ENCODE measurements around the gene MACO1. TPM values are rescaled to one million over a fixed set of nuclear protein-coding genes. Genes with fewer than 3 reads are reported as not detected.

The MACO1 gene
- total and polyA plus RNA-seq, 7 donors = 2.4 to 20.2 (median 11.8) TPM

GRCh38 chr1:25478633-25479032 is 47.9 kb downstream of the MACO1 start:
- TF ChIP-seq POLR2AphosphoS5 (IDR thresholded peaks at IDR 0.05) (no peak), CTCF (IDR thresholded peaks at IDR 0.05) (no peak), EP300 (IDR thresholded peaks at IDR 0.05) (no peak), POLR2A (IDR thresholded peaks at IDR 0.05) (no peak)
- Histone ChIP-seq H3K36me3 (no peaks in the 10 kb centered on the region), H3K4me3 (no peak overlapping the region), H3K27ac (no peak overlapping the region), H3K4me1 (peaks cover 0 to 46% (median 29%) of the 10 kb centered on the region in 4 donors), H3K9me3 (no peaks in the 10 kb centered on the region), H3K27me3 (no peaks in the 10 kb centered on the region)
- DNase-seq = no peak
- intact Hi-C loops (cut with DNase I) = no loop called here

- TF ChIP-seq POLR2A (IDR thresholded peaks at IDR 0.05) (no peak), EP300 (IDR thresholded peaks at IDR 0.05) (no peak), POLR2AphosphoS5 (IDR thresholded peaks at IDR 0.05) (no peak), CTCF (IDR thresholded peaks at IDR 0.05) (no peak)
- Histone ChIP-seq H3K36me3 (peaks cover 0 to 13% (median 0%) of the 10 kb centered on the region in 4 donors), H3K27ac (no peak overlapping the region), H3K9me3 (no peaks in the 10 kb centered on the region), H3K27me3 (no peaks in the 10 kb centered on the region), H3K4me3 (no peak overlapping the region), H3K4me1 (peaks cover 0 to 41% (median 28%) of the 10 kb centered on the region in 4 donors)
- WGBS, 2 donors = 94% methylated on average over 5 of the region's 5 CpGs
- DNase-seq = no peak
- intact Hi-C loops (cut with DNase I) = no loop called here
Observed at GRCh38 chr1:25481625-25482024, 50.9 kb downstream of the MACO1 start.

- Histone ChIP-seq H3K4me1 (peaks cover 0 to 35% (median 25%) of the 10 kb centered on the region in 4 donors), H3K36me3 (peaks cover 0 to 19% (median 0%) of the 10 kb centered on the region in 4 donors), H3K4me3 (no peak overlapping the region), H3K9me3 (no peaks in the 10 kb centered on the region), H3K27ac (no peak overlapping the region), H3K27me3 (no peaks in the 10 kb centered on the region)
- intact Hi-C loops (cut with DNase I) = no loop called here
- TF ChIP-seq POLR2A (IDR thresholded peaks at IDR 0.05) = no peak
- no peak for TF ChIP-seq EP300 (IDR thresholded peaks at IDR 0.05)
- 99% methylated on average over 1 of the region's 1 CpG for WGBS, 2 donors
- no peak for DNase-seq
Observed at GRCh38 chr1:25482211-25482610, 51.5 kb downstream of the MACO1 start.

GRCh38 chr1:25484096-25484495 is 53.4 kb downstream of the MACO1 start:
- intact Hi-C loops (cut with DNase I) = no loop called here
- peaks cover 0 to 28% (median 5%) of the 10 kb centered on the region in 4 donors for H3K36me3 ChIP-seq
- DNase-seq = peak; percentile 81
- H3K27ac ChIP-seq = peak overlapping the region; percentile 35 to 50 (median 47)
- no peak for TF ChIP-seq EP300 (IDR thresholded peaks at IDR 0.05)
- no peak for TF ChIP-seq POLR2AphosphoS5 (IDR thresholded peaks at IDR 0.05)
- WGBS, 2 donors = 22 to 70% methylated on average over 10 of the region's 10 CpGs
- H3K9me3 ChIP-seq = no peaks in the 10 kb centered on the region
- no peak overlapping the region for H3K4me3 ChIP-seq
- no peaks in the 10 kb centered on the region for H3K27me3 ChIP-seq
- H3K4me1 ChIP-seq = peaks cover 0 to 24% (median 17%) of the 10 kb centered on the region in 4 donors

- peaks cover 0 to 24% (median 17%) of the 10 kb centered on the region in 4 donors for H3K4me1 ChIP-seq
- TF ChIP-seq CTCF (IDR thresholded peaks at IDR 0.05) = no peak
- TF ChIP-seq POLR2AphosphoS5 (IDR thresholded peaks at IDR 0.05) = no peak
- TF ChIP-seq EP300 (IDR thresholded peaks at IDR 0.05) = no peak
- TF ChIP-seq POLR2A (IDR thresholded peaks at IDR 0.05) = no peak
- H3K36me3 ChIP-seq = peaks cover 3 to 33% (median 9%) of the 10 kb centered on the region in 4 donors
- no peak for DNase-seq
- intact Hi-C loops (cut with DNase I) = no loop called here
- H3K4me3 ChIP-seq = no peak overlapping the region
- H3K27ac ChIP-seq = peak overlapping the region in 1 of 4 donors; percentile 50
- WGBS, 2 donors = 25 to 65% methylated on average over 1 of the region's 1 CpG
- no peaks in the 10 kb centered on the region for H3K27me3 ChIP-seq
- H3K9me3 ChIP-seq = no peaks in the 10 kb centered on the region
Observed at GRCh38 chr1:25484533-25484932, 53.8 kb downstream of the MACO1 start.
